ENCODE results near the gene PRKAR1B.

Gene PRKAR1B

DNA sequence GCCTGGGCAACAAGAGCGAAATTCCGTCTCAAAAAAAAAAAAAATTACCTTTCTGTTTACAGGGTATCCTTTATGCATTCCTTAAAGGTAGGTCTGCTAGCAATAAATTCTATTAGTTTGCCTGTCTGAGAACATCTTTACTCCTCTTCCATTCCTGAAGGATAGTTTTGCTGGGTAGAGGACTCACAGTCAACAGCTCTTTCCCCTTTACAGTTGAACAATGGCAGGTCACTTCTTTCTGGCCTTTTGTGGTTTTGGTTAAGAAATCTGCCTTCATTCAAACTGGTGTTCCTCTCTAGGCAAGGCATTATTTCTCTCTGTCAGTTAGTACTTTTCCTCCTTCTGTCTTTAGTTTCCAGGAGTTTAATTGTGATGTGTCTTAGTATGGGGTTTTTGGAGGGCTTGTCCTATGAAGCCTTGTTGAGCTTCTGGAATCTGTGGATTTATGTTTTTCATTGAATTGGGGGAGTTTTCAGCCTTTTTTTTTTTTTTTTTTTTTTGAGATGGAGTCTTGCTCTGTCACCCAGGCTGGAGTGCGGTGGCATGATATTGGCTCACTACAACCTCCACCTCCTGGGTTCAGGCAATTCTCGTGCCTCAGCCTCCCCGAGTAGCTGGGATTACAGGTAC, 5.3 kb downstream of the PRKAR1B start:
- no peak for DNase-seq

DNA sequence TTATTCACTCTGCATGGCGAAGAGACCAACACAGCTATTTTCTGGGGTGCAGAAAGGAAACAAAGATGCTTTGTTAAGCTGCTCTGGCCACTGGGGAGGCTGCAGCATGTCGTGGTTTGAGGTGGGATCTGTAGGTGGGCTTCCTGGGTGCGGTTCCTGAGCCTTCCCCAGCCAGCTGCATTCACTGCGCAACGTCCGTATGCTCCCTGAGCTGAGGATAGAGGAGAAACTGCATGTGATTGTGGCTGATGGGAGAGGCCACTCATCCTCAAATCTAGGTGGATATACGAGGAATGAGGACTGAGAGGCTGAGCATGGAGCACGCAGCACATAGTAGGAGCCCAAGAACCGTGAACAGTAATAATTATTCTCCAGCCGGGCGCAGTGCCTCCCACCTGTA, 10.4 kb downstream of the PRKAR1B start:
- no peak for DNase-seq

DNA sequence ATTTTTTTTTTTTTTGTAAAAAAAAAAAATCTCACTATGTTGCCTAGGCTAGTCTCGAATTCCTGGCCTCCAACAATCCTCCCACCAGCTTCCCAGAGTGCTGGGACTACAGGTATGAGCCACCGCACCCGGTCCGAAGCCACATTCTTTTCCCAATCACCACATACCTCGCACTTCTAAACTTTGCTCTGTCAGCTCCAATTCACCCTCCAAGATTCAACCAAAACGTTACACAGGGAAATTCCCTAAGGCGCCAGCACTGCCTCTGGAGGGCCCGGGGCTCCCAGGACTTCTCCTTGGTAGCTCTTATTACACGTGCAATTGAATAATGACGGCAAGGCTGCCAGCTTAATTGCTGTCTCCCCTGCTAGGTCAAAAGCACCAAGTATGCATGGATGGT, 10.9 kb downstream of the PRKAR1B start:
- DNase-seq: no peak

DNA sequence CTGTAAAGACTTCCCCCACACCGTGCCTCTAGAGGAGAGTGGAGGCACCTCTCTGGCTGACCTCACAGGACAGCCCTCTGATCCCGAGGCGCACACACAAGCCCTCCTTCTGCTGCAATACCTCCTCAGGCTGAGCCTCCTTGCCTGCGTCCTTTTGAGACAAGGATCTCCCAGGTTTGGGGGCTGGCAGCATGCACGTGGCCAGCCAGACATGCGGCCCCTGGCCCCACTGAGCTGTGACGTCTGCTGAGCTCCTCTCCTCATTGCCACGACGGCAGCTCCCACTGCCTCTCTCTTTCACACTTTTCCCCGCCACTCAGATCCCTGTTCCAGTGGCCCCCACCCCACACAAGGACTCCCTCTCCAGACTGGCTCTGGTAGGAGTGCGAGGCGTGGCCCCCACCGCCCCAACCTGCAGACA, 12.8 kb downstream of the PRKAR1B start:
- no peak for DNase-seq

DNA sequence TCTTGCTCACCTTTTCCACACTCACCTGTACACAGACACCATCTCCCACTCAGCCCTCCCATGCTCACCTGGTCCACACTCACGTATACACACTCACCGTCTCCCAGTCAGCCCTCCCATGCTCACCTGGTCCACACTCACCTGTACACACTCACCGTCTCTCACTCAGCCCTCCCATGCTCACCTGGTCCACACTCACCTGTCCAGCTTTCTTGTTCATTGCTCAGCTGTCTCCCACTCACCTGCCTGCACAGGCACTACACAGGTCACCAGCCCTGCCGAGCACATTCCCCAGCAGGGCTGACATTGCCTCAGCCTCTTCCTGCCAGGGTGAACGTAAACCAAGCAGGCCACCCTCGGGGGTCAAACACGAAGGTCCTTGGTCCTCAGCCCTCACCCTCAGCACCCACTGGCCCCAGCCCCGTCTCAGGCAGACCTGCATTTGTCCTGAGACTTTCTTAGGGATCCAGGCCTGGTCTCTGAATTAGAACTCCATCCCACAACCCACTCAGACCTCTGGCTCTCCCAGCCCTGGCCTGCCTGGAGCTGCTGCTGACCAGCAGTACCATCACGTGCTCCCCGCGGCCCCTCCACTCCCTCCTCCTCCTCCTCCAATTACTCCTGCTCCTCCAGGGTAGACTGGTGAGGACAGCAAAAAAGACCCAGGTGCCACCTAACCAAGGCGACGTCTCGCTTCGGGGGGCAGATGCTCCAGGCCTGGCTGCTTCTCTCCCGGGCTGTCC, 13.4 kb downstream of the PRKAR1B start:
- no peak for DNase-seq

DNA sequence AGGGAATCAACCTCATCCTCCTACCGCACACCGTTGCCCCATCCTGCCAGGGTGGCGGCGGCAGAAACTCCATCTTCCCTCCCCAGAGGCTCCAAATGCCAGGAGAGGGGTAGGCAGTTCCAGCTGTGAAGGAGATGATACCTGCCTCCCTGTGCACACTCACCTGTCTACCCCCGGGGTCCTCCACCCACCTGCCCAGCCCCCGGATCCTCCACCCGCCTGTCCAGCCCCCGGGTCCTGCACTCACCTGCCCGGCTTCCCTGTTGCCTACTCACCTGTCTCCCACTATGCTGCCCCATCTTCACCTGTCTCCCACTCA, 14.0 kb downstream of the PRKAR1B start:
- no peak for DNase-seq

DNA sequence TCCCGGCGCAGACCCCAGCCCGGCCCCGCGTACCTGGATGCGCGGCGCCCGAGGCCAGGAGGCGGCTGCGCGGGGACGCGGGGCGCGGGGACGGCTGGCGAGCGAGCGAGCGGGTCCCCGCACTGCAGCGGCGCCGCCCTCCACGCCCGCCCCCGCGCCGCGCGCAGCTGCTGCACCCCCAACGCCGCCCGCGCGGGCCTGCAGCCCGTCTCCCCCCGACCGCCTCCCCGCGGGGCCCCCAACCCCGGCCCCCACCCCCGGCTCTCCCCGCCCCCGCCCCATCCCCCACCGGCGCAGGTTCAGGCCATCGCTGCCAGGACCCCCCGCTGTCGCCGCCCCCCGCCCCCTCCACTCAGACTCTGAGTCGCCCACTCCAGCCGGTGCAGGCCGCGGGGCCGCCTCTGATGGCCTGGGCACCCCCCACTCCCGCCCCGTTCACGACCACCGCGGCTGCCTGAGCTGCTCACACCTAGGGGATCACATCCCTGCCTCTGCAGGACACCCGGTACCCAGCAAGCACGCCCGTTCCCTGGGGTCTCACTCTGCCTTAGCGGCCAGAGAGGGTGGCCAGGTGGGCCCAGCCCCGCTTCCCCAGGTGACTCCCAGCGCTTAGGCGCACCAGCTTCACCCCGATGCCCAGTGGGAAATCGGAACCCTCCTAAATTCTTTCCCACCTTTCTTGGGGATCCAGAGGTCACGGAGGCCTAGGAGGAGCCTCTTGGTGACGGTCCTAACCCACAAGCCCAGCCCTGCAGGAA, 14.5 kb downstream of the PRKAR1B start:
- no peak for DNase-seq

DNA sequence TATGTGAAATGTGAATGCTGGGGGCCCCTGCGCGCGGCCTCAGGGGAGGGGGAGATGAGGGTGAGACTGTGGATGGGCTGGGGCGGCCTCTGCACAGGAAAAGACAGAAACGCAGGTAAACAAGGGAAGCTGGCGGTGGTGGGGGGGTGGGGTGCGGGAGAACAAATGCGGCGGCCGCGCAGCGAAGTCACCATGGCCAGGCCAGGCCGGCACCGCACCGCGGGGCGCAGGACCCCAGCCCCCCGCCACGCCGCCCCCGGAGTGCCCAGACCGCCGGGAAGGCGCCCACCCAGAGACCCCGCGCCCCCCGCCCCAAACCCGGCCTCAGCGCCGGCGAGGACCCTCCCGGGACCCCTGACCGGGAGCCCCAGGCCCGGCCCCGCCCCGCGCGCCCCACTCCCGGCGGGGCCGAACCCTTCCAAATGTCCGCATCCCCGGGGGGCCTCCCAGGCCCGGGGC, 15.1 kb downstream of the PRKAR1B start:
- DNase-seq: no peak

DNA sequence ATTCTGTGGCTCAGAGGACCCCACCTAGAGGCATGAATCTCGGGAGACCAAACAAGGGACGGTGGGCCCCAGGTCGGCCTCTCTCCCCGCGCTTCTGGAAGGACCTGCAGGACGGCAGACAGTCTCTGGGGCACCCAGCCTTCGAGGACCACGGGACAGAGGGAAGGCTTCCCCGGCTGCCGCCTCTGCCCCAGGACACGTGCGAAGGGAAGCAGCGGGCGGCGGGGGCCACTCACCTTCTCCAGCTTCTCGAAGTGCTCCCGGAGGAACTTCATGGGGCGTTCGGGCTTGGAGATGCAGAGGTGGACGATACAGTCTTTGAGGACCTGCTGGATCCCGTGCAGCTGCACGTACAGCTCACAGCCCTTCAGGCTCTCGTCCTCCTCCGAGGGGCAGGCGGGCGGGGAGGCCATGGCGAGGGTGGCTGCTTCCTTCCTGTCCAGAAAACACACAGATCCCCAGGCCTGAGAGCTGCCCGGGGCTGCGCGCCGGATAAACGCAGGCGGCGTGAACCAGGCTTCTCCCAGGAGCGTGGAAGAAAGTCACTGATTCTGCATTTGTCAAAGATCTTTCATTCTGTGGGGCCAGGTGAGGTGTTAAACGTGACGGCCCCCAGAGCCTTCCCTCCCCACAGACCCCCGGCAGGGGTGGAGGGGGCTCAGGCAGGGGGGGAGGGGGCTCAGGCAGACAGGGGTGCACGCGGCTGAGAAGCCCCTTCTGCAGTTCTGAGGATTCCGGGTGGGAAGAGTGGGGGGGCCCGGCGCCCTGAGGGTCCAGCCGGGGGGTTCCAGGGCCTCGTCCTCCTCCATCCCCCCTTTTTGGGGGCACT, 15.8 kb downstream of the PRKAR1B start:
- no peak for DNase-seq

DNA sequence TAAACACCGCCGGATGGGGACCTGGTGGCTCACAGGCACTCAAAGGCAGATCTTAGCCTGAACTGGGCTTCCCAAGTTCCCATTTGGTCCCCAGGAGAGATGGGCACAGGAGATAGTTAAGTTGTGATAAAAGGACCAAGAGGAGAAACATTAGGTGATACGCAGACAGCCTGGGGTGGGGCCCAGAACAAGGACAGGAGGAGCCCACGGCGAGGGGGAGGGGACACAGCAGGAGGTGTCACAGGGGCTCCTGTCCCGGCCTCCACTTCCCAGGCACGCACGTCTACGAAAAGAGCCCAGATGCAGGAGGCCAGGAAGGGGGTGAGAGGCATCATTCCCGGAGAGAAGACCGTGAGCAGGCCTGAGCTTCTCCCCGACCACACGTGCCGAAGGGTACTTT, 16.9 kb downstream of the PRKAR1B start:
- DNase-seq: no peak

DNA sequence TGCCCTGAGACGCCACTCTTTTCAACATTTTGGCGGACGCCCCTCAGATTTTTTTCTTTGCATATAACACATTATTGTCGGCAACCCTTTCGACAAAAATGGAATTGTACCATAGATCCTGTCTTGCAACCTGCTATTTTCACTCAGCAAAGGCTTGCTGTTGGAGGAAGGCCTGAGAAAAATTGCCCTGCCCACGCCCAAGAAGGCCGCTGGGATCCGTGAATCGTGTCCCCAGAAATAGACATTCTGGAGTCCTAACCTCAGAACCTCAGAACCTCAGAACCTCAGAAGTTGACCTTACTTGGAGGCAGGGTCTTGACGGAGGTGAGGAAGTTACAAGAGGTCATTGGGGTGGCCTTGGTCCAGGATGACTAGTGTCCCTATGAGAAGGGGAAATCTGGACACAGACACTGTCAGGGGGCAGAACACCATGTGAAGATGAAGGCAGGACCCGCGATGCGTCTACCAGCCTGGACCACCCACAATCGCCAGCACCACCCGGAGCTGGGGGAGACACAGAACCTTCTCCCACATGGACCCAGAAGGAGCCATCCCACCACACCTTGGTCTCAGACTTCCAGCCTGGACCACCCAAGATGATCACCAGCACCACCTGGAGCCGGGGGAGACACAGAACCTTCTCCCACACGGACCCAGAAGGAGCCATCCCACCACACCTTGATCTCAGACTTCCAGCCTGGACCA, 19.6 kb downstream of the PRKAR1B start:
- no peak for DNase-seq

DNA sequence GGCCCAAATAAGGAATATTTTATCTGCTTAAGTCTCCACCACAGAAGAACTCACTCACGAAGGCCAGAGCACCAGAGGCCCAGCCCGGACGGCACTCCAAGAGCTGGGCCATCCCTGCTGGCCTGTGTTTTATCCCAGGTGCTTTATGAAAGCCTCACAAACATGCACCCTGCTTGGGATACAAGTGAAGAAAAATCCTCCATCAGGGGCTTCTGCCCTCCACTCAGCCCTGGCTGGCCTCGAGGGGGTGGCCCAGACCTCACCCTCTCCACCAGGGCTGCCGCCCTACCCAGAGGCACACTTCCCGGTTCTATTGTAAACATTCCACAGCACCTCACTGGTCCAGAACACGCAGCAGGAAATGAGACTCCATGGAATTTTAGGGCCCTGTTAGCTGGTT, 20.4 kb downstream of the PRKAR1B start:
- no peak for DNase-seq

DNA sequence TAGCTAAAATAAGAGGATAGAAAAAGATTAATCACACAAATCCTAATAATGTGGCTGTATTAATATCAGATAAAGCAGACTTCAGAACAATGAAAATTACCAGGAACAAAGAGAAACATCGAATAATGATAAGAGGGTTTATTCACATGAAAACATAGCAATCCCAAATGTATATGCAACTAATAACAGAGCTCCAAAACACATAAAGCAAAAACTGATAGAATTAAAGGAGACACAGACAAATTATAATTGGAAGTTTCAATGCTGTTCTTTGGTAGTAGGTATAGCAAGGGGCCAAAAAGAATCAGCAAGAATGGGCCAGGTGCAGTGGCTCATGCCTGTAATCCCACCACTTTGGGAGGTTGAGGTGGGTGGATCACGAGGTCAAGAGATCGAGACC, 24.0 kb downstream of the PRKAR1B start:
- no peak for DNase-seq

DNA sequence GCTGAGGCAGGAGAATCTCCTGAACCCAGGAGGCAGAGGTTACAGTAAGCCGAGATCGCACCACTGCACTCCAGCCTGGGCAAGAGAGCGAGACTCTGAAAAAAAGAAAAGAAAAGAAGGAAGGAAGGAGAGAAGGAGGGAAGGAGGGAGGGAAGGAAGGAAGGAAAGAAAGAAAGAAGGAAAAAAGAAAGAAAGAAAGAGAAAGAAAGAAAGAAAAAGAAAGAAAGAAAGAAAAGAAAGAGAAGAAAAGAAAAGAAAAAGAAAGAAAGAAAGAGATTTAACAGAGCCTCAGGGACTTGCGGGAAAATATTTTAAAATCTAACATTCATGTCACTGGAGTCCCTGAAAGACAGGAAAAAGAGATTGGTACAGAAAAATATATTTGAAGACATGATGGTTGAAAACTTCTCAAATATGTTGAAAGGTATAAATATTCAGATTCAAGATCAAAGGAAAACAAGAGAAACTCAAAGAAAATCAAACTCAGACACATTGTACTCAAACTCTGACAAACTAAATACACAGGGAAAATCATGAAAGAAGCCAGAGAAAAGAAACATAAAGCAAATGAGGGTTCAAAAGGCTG, 25.9 kb downstream of the PRKAR1B start:
- DNase-seq: no peak

DNA sequence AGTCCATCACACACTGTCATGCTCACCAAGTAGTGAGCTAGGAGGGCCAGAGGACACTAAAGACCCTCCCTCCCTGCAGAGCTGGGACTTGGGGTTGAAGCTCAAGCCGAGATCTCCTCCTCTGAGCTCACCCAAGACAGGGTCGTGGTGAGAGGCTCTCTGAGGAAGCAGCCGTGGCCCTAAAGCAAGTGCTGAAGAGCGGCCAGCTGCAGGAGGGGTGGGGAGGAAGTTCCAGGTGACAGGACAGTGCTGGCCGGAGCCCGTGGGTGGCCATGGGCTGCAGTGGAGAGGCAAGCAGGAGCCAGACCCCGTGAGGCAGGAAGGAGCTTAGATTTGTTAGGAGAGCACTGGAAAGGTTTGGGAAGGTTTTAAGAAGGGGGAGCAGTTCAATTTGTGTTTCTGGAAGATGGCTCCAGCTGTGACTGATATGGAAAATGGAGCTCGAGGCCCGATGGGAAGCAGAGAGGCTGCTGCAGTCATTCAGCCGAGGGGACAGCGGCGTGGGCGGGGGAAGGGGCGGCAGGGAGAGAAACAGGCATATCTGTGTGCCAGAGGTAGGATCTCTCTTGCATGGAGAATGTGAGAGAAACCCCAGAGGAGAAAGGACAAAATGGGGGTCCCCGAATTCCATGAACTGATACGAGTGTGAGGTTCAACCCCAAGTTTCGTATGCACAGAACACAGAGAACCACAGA, 27.5 kb downstream of the PRKAR1B start:
- no peak for DNase-seq

DNA sequence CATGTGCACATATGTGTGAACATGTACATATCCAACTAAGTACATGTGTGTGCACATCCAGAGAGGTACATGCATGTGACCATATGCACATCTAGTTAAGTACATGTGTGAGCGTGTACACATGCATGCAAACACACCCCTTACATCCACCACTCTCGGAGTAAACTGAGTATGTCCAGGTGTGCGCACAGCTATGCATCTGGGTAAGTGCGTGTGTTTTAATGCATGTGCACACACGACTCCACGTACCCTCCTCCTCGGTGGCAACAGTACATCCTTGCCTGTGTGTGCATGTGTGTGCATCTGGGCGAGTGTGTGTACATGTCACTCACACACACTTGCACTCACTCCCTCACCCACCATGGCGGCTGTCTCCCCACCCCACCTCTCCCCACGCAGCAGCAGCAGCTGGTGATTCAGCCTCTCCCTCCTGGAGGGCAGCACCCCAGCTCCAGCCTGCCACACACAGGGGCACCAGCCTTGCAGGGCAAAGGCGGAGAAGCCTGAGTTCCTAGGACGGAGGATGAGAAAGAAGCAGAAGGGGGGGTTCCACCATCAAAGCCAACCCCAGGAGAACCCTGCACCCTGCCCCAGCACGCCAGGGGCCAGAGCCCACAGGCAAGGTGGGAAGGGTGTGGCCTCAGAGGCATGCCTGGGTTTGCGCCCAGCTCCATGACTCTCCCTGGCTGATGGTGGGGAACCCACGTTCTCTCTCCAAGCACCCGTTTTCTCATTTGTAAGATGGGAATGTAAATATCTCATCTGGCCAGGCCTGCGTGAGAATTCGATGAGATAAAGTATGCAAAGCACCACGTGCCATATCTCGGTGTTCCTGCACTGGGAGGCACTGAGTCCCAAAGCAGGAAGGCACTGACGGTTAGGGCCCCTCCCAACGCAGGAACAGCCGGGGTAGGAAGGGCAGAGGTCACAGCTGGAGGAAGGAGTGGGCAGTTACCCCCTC, 28.3 kb downstream of the PRKAR1B start:
- DNase-seq: no peak

DNA sequence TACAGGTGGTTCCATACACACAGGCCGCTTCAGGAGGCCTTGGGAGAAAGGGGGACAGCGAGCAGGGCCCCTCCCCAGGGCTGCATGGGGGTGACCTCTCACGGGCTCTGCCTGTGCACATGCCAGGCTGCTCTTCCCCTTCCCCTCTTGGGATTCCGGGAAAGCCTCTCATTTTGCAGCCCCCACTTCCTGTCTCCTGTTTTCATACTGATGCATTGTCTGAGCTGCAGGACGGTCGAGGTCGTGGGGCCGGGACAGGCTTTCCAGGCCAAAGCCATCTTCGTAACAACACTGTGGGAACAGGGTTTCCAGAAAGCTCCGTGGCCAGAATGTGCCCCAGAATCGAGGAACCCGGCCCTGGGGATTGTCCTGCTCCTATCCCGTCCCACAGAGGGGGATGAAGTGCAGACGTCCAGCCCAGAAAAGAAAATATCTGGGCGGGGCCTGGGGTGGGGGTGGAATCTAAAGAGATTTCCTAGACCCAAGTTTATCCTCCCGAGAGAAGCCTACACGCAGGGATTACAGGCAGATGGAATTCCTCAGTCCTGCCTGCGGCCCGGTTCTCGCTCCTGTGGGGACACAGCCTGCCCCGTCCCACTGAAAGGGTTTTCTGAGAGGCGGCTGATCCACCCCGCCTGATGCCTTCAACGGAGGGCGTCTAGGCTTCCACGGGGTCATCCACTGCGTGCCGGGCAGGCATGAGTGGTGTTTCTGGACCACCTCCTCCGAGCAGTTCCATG, 30.1 kb downstream of the PRKAR1B start:
- DNase-seq: no peak

DNA sequence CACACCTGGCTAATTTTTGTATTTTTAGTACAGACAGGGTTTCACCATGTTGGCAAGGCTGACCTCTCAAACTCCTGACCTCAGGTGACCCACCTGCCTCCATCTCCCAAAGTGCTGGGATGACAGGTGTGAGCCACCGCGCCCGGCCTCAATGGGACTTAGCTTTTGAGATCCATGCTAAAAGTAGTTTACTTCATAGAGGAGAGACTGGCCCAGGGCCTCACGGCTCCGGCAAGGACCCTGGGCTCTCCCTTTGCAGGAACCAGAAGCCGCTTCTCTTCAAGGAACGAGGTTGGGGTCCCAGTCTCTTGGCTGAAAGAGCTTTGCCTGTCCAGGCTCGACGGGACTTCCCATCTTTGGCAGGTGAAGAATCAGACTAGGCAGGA, 30.7 kb downstream of the PRKAR1B start:
- no peak for DNase-seq

DNA sequence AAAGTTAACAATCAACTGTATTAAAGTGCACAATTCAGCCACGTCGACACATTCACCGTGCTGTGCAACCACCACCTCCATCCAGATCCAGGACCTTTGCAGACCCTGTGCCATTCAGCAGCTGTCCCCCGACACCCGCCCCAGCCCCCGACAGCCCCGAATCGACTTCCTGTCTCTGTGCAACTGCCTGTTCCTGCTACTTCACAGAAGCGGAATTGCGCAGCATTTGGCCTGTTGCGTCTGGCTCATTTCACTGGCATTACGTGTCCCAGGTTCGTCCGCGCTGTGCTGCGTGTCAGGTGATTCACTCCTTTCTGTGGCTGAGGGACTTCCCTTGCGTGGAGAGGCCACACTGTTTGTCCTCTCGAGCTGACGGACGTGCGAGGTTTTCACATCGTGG, 33.8 kb downstream of the PRKAR1B start:
- no peak for DNase-seq
